ENCODE results near the gene ST3GAL3.
A peak's percentile ranks its signal among the peaks of the same experiment; 100 is the strongest.

ST3GAL3 gene

GRCh38 chr1:43946236-43947060 lies 239.1 kb downstream of the ST3GAL3 start, which contains the start of gene IPO13:
Gene IPO13 (plus strand): TSS chr1:43946950. CDS start chr1:43947601, 651 bp downstream.
- peak; percentile 94 to 95 for DNase-seq

GRCh38 chr1:43947061-43947873 lies 239.9 kb downstream of the ST3GAL3 start:
- DNase-seq: peak in 1 of 2 experiments; percentile 9

- no peak for DNase-seq
Observed at GRCh38 chr1:43947874-43948437, 240.6 kb downstream of the ST3GAL3 start.

- no peak for DNase-seq
Observed at GRCh38 chr1:43949678-43950077, 242.3 kb downstream of the ST3GAL3 start.

- DNase-seq: no peak
Observed at GRCh38 chr1:43951021-43951985, 244.0 kb downstream of the ST3GAL3 start.

GRCh38 chr1:43952731-43953346 lies 245.5 kb downstream of the ST3GAL3 start:
- no peak for DNase-seq

- DNase-seq: no peak
Observed at GRCh38 chr1:43953361-43953760, 246.0 kb downstream of the ST3GAL3 start.

- no peak for DNase-seq
Observed at GRCh38 chr1:43954036-43954435, 246.7 kb downstream of the ST3GAL3 start.

- DNase-seq: no peak
Observed at GRCh38 chr1:43956234-43956633, 248.9 kb downstream of the ST3GAL3 start.

GRCh38 chr1:43957407-43958040 lies 250.2 kb downstream of the ST3GAL3 start:
- no peak for DNase-seq

GRCh38 chr1:43958351-43959255 lies 251.3 kb downstream of the ST3GAL3 start:
- DNase-seq: no peak

GRCh38 chr1:43960798-43961197 lies 253.5 kb downstream of the ST3GAL3 start:
- DNase-seq: no peak

GRCh38 chr1:43961692-43962091 lies 254.4 kb downstream of the ST3GAL3 start:
- DNase-seq: no peak

- DNase-seq: no peak
Observed at GRCh38 chr1:43962324-43962723, 255.0 kb downstream of the ST3GAL3 start.

- no peak for DNase-seq
Observed at GRCh38 chr1:43963006-43963405, 255.7 kb downstream of the ST3GAL3 start.

- DNase-seq: no peak
Observed at GRCh38 chr1:43963890-43964289, 256.6 kb downstream of the ST3GAL3 start.

GRCh38 chr1:43965316-43965715 lies 258.0 kb downstream of the ST3GAL3 start:
- no peak for DNase-seq

- DNase-seq: no peak
Observed at GRCh38 chr1:43968348-43968948, 261.1 kb downstream of the ST3GAL3 start.

GRCh38 chr1:43969416-43969745 lies 262.0 kb downstream of the ST3GAL3 start:
- DNase-seq: no peak

Measured in activated CD4-positive, alpha-beta T cell treated with anti-CD3 and anti-CD28 coated beads, Interleukin-2, amount 50 U/mL, for 4 hours (primary cell).